GM19035 (cell line): ENCODE results near the gene TRIM10.
"Not testable (repeated sequence)": the region's sequence is repeated elsewhere in the genome, so short reads cannot be mapped to it uniquely, and the experiment has no call there.

ENCODE experiments used
- ATAC-seq: cut with Tn5 transposase; IDR thresholded peaks from one replicate; pipeline ENCODE4 v1.9.1; 2021; ENCODE audit not compliant: unreplicated experiment

The TRIM10 gene

GRCh38 chr6:30154709-30155519 is 6.1 kb downstream of the TRIM10 start:
- no peak for ATAC-seq

- no peak for ATAC-seq
Measured at GRCh38 chr6:30154061-30154460, 7.0 kb downstream of the TRIM10 start.

- ATAC-seq: no peak
Measured at GRCh38 chr6:30152910-30153610, 8.0 kb downstream of the TRIM10 start.

- no peak for ATAC-seq
Measured at GRCh38 chr6:30152016-30152673, 8.9 kb downstream of the TRIM10 start.

- ATAC-seq: no peak
Measured at GRCh38 chr6:30151580-30151979, 9.4 kb downstream of the TRIM10 start.

- ATAC-seq: no peak
Measured at GRCh38 chr6:30150671-30151395, 10.2 kb downstream of the TRIM10 start.

GRCh38 chr6:30149858-30150550 is 11.0 kb downstream of the TRIM10 start:
- ATAC-seq: no peak

- ATAC-seq: no peak
Measured at GRCh38 chr6:30149234-30149633, 11.8 kb downstream of the TRIM10 start.

- ATAC-seq: no peak
Measured at GRCh38 chr6:30147096-30147495, 13.9 kb downstream of the TRIM10 start.

GRCh38 chr6:30145818-30146217 is 15.2 kb downstream of the TRIM10 start:
- ATAC-seq: no peak

- ATAC-seq: no peak
Measured at GRCh38 chr6:30144811-30145210, 16.2 kb downstream of the TRIM10 start.

- no peak for ATAC-seq
Measured at GRCh38 chr6:30143780-30144179, 17.2 kb downstream of the TRIM10 start.

GRCh38 chr6:30142665-30143064 is 18.3 kb downstream of the TRIM10 start:
- no peak for ATAC-seq

GRCh38 chr6:30140240-30140639 is 20.8 kb downstream of the TRIM10 start:
- ATAC-seq: not testable (repeated sequence)

- ATAC-seq: no peak
Measured at GRCh38 chr6:30136570-30137286, 24.3 kb downstream of the TRIM10 start.

GRCh38 chr6:30135757-30136156 is 25.3 kb downstream of the TRIM10 start, which contains the start of gene TRIM40:
Gene TRIM40 (plus strand): TSS chr6:30136140. CDS start chr6:30137037, 897 bp downstream.
- no peak for ATAC-seq

- ATAC-seq: no peak
Measured at GRCh38 chr6:30135147-30135546, 25.9 kb downstream of the TRIM10 start.

- no peak for ATAC-seq
Measured at GRCh38 chr6:30131947-30132497, 29.0 kb downstream of the TRIM10 start.
